ENCODE results near the gene KIF26B. TPM values are rescaled to one million over a fixed set of nuclear protein-coding genes. Genes with fewer than 3 reads are reported as not detected.

The KIF26B gene
- polyA plus RNA-seq, 1 of the 3 experiments (the other 2 are of a cell fraction) = 2.6 TPM

- 0 out of 4 replicates have a peak overlapping the region, but pooled peaks of 1 of the 2 experiments have one; percentile 11 for H3K27ac ChIP-seq (ENCODE audit: low read depth in 2 of 2, low read length in 1 of 2)
- no peak overlapping the region; the same call in 1 of the 2 replicates for H3K4me2 ChIP-seq
- no peaks in the 10 kb centered on the region for H3F3A ChIP-seq (replicated peaks; ENCODE audit: insufficient read depth)
- H3K9me2 ChIP-seq = no peaks in the 10 kb centered on the region
- TF ChIP-seq MXI1 (IDR thresholded peaks at IDR 0.05; ENCODE audit: low read depth, low read length) = no peak
- no peak for TF ChIP-seq USF2 (IDR thresholded peaks at IDR 0.05; ENCODE audit: borderline replicate concordance, low read depth, low read length)
- TF ChIP-seq REST (IDR thresholded peaks at IDR 0.05; ENCODE audit: low read depth, low read length) = no peak
- TF ChIP-seq JUND (IDR thresholded peaks at IDR 0.05) = peak; percentile 34; the same call in 1 of the 2 replicates
- no peak for TF ChIP-seq GATA2 (CRISPR knock-in tag; IDR thresholded peaks at IDR 0.05)
- TF ChIP-seq NFIC (IDR thresholded peaks at IDR 0.05; ENCODE audit: borderline replicate concordance) = 0 out of 2 replicates have a peak, but pooled peaks have one; percentile 43
- TF ChIP-seq POLR2AphosphoS5 (IDR thresholded peaks at IDR 0.05; ENCODE audit: low read depth, low read length) = no peak
- TF ChIP-seq PBX3 (IDR thresholded peaks at IDR 0.05) = 0 out of 2 replicates have a peak, but pooled peaks have one; percentile 17
- TF ChIP-seq TCF12 (IDR thresholded peaks at IDR 0.05) = peak; percentile 58; the same call in 1 of the 2 replicates
- TF ChIP-seq NRF1 (IDR thresholded peaks at IDR 0.05; ENCODE audit: low read depth, low read length) = no peak
- peak; percentile 58; the same call in 1 of the 2 replicates for TF ChIP-seq FOSL2 (IDR thresholded peaks at IDR 0.05; ENCODE audit: borderline replicate concordance, low read depth)
- WGBS (ENCODE audit: low lambda C conversion rate) = 80% methylated on average over 1 of the region's 1 CpG
- no peaks in the 10 kb centered on the region for H4K20me1 ChIP-seq (ENCODE audit: insufficient read depth)
- no peaks in the 10 kb centered on the region for H3K9me3 ChIP-seq
- ChIA-PET POLR2A (interaction anchor here (0.5 kb wide), 1 partner anchor 10 kb away, joined by 3 read pairs; no protein-coding TSS in a partner anchor), CTCF (interaction anchor here (0.7 to 1.1 kb wide), 2 partner anchors 15 to 178 kb away, joined by 3 read pairs; no protein-coding TSS in a partner anchor)
- peaks cover 3 to 14% of the 10 kb centered on the region in 2 experiments; a peak in 2 of 4 replicates for H3K4me1 ChIP-seq (ENCODE audit: control insufficient read depth in 1 of 2, insufficient read depth in 2 of 2, low read depth in 1 of 2, low read length in 1 of 2)
- H3K27me3 ChIP-seq (ENCODE audit: insufficient read depth) = no peaks in the 10 kb centered on the region
- no peak overlapping the region for H3K4me3 ChIP-seq (ENCODE audit: low read depth in 2 of 2, low read length in 1 of 2)
- H3K79me2 ChIP-seq (ENCODE audit: insufficient read depth) = no peaks in the 10 kb centered on the region
- H2AFZ ChIP-seq (ENCODE audit: low read depth) = no peak overlapping the region
- H3K9ac ChIP-seq = no peak overlapping the region
- no peak for DNase-seq
- peaks cover 0 to 5% of the 10 kb centered on the region in 2 experiments for H3K36me3 ChIP-seq (replicated peaks in 1 of 2; ENCODE audit: control insufficient read depth in 1 of 2, insufficient read depth in 2 of 2, low read length in 1 of 2)
Measured at GRCh38 chr1:245715970-245716369, 561.2 kb downstream of the KIF26B start.

Measured in SK-N-SH (cell line).